ENCODE data around the gene NIPAL3.

Gene NIPAL3

DNA sequence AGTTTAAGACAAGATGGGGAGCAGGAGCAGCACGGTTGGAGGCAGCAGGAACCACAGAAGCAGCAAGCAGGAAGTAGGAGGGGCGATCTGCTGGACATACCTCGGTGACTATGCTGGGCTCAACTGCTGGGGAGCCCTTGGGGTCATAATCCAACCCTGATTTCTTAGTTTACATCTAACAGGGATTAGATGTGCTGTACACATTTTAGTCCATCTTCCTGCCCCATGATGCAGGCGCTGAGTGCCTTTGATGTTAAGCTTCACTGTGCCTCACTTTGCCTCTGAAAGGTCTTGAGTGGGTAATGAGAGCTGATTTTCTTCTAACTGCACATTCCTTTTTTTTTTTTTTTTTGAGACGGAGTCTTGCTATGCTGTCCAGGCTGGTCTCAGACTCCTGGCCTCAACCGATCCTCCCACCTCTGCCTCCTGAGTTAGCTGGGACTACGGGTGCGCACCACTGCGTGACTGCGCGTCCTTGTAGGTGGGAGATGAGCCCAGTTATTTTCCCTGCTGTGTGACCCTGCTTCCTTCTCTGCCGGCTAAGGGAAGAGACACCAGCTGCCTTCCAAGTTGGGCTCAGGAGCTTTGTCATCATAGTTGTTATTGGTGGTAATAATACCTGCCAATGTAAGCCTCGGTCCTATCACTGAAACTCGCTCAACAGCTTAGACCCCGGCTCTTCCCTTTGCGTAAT is 85.9 kb downstream of the NIPAL3 start:
- Histone ChIP-seq H3K4me3 (ENCODE audit: low read depth in 1 of 2, low read length in 2 of 2) (peak overlapping the region in 1 of 2 donors; percentile 61), H3K9ac (ENCODE audit: low read length) (no peak overlapping the region), H3K27me3 (ENCODE audit: control insufficient read depth in 1 of 2, insufficient read depth in 2 of 2, low read length in 2 of 2) (no peaks in the 10 kb centered on the region), H3K27ac (ENCODE audit: low read depth, low read length) (no peak overlapping the region), H3K36me3 (ENCODE audit: insufficient read depth, low read length) (no peaks in the 10 kb centered on the region), H3K4me1 (ENCODE audit: insufficient read depth, low read length) (peaks cover 9% of the 10 kb centered on the region), H3K9me3 (ENCODE audit: low read length) (no peaks in the 10 kb centered on the region)

DNA sequence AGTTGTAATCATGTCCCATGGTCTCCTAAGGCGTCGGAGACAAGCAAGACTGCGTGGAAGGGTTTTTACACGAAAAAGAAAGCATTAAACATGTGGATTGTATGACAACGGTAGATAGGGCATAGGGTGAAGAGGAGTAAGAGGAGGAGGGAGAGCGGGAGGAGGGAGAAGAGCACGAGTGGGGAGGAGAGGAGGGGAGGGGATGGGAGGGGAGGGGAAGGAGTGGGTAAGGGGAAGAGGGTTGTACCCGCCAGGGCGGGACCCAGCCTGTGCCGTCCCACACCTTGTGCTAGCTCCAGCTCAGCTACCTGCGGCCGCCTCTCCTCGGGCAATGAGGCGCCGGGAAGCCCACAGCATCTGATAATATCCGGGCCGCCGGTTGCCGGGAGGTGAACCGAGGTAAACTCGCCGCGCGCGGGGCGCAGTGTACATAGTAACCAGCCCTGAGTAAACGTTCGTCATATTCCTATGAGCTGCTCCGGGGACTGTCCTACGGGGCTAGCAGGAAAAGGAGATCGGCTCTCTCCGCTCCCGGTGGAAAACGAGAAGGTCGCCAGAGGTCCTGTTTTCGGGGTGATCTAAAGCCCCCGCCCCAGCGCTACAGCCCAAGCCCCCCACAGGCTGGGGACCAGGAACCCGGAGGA is 86.6 kb downstream of the NIPAL3 start:
- Histone ChIP-seq H3K4me3 (ENCODE audit: low read depth in 1 of 2, low read length in 2 of 2) (peak overlapping the region; percentile 61 to 72), H3K9ac (ENCODE audit: low read length) (no peak overlapping the region), H3K27me3 (ENCODE audit: control insufficient read depth in 1 of 2, insufficient read depth in 2 of 2, low read length in 2 of 2) (no peaks in the 10 kb centered on the region), H3K36me3 (ENCODE audit: insufficient read depth, low read length) (no peaks in the 10 kb centered on the region), H3K27ac (ENCODE audit: low read depth, low read length) (peak overlapping the region; percentile 25), H3K4me1 (ENCODE audit: insufficient read depth, low read length) (peaks cover 9% of the 10 kb centered on the region), H3K9me3 (ENCODE audit: low read length) (no peaks in the 10 kb centered on the region)

DNA sequence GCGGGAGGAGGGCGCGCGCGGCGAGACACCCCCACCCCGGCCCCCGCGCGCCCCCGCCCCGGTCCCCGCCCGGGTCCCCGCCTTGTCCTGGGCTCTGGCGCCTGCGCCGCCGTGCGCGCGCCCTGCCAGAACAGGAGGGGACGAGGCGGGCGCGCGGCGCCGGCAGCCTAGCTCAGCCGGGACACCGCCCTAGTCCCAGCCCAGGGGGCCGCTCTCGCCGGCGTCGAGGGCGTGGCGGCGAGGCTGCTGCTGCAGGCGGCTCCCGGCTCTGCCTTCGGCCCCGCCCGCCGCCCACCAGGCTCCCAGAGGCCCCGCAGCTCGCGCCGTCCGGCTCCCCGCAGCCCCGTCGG is 87.1 kb downstream of the NIPAL3 start, which contains the start of gene RCAN3:
Gene RCAN3 (plus strand): TSS at position 128 of the 350 bp plus-strand sequence. CDS start 11,537 bp downstream, outside the sequence.
- Histone ChIP-seq H3K9me3 (ENCODE audit: low read length) (no peaks in the 10 kb centered on the region), H3K4me3 (ENCODE audit: low read depth in 1 of 2, low read length in 2 of 2) (peak within 1 kb of the TSS; percentile 61 to 72), H3K27me3 (ENCODE audit: control insufficient read depth in 1 of 2, insufficient read depth in 2 of 2, low read length in 2 of 2) (no peaks in the 10 kb centered on the region), H3K27ac (ENCODE audit: low read depth, low read length) (peak within 1 kb of the TSS; percentile 57), H3K36me3 (ENCODE audit: insufficient read depth, low read length) (no peaks in the 10 kb centered on the region), H3K4me1 (ENCODE audit: insufficient read depth, low read length) (peaks cover 9% of the 10 kb centered on the region), H3K9ac (ENCODE audit: low read length) (peak within 1 kb of the TSS; percentile 17)

DNA sequence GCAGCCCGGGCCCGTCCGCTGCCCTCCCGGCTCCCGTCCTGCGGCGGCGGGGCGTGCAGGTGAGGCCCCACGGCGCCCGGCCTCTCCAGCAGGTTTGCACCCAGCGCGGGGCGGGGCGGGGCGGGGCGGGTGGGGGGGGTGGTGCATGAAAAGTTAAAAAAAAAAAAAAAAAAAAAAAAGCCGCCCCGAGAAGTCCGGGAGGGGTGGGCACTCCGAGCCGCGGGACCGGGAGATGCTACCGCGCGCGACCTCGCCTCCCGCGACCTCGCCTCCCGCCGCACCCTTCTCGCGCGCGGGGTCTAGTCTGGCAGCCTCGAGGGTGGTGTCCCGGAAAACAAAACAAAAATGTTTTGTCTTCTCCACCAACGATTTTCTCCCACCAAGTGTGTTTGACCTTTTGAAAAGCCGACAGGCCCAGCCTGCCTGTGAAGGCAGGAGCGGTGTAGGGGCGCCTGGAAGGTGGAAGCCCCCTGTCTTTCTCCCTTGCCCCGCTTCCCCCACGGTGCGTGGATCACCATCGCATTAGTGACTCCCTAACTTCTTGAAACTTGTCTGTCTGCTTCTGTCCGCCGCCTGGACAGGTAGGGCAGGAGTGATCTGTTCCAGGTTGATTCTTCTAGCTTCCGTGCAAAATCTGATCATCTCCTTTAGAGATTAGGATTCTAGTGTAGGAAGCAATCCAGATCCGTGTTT is 87.6 kb downstream of the NIPAL3 start:
- no peaks in the 10 kb centered on the region for H3K27me3 ChIP-seq (ENCODE audit: control insufficient read depth in 1 of 2, insufficient read depth in 2 of 2, low read length in 2 of 2)
- H3K4me1 ChIP-seq (ENCODE audit: insufficient read depth, low read length): peaks cover 9% of the 10 kb centered on the region
- no peaks in the 10 kb centered on the region for H3K9me3 ChIP-seq (ENCODE audit: low read length)
- peak overlapping the region; percentile 53 to 68 for H3K4me3 ChIP-seq (ENCODE audit: low read depth in 1 of 2, low read length in 2 of 2)
- H3K9ac ChIP-seq (ENCODE audit: low read length): peak overlapping the region; percentile 17
- H3K36me3 ChIP-seq (ENCODE audit: insufficient read depth, low read length): no peaks in the 10 kb centered on the region
- peak overlapping the region; percentile 57 for H3K27ac ChIP-seq (ENCODE audit: low read depth, low read length)

DNA sequence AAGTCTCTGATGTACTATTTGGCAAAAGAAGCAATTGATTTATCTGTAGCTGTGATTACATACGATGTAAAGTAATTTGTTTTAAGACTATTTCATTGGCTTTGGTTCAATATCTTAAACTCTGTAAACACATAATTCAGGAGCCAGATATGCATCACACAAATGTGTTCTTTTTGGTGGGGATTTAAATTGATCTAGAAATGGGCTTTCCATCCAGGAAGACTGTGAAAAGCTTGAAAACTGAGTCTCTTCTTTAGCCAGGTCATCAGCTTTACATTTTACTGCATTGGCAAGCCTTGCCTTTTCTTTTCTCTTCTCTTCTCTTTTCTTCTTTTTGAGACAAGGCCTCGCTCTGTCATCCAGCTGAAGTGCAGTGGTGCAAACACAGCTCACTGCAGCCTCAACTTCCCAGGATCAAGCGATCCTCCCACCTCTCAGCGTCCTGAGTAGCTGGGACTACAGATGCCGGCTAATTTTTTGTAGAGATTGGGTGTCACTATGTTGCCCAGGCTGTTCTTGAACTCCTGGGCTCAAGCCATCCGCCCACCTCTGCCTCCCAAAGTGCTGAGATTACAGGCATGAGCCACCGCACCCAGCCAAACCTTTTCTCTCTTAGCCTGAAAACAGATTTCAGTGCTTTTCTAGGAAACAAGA is 88.4 kb downstream of the NIPAL3 start:
- Histone ChIP-seq H3K36me3 (ENCODE audit: insufficient read depth, low read length) (no peaks in the 10 kb centered on the region), H3K4me3 (ENCODE audit: low read depth in 1 of 2, low read length in 2 of 2) (peak overlapping the region in 1 of 2 donors; percentile 53), H3K27ac (ENCODE audit: low read depth, low read length) (no peak overlapping the region), H3K27me3 (ENCODE audit: control insufficient read depth in 1 of 2, insufficient read depth in 2 of 2, low read length in 2 of 2) (no peaks in the 10 kb centered on the region), H3K4me1 (ENCODE audit: insufficient read depth, low read length) (peaks cover 9% of the 10 kb centered on the region), H3K9me3 (ENCODE audit: low read length) (no peaks in the 10 kb centered on the region), H3K9ac (ENCODE audit: low read length) (peak overlapping the region; percentile 17)

DNA sequence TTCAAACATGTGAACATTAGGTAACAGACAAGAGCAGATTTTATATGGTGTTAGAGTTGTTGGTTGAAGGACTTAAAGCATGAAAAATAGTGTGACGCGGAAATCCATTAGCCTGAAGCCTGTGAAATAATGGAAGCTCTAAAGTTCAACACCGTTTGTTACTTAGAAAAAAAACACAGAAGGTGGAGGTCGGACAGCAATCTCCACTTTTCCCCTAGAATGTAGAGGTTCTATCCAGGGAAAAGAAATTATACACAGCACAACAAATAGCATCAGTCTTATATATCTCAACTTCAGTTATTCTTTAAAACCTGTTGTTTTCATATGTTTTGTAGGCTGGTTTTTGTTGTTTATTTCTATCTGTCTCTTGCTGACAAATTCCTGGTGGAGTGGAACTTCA is 89.0 kb downstream of the NIPAL3 start:
- H3K27ac ChIP-seq (ENCODE audit: low read depth, low read length): no peak overlapping the region
- H3K4me1 ChIP-seq (ENCODE audit: insufficient read depth, low read length): peaks cover 9% of the 10 kb centered on the region
- no peak overlapping the region for H3K9ac ChIP-seq (ENCODE audit: low read length)
- no peaks in the 10 kb centered on the region for H3K36me3 ChIP-seq (ENCODE audit: insufficient read depth, low read length)
- H3K9me3 ChIP-seq (ENCODE audit: low read length): no peaks in the 10 kb centered on the region
- no peak overlapping the region for H3K4me3 ChIP-seq (ENCODE audit: low read depth in 1 of 2, low read length in 2 of 2)
- no peaks in the 10 kb centered on the region for H3K27me3 ChIP-seq (ENCODE audit: control insufficient read depth in 1 of 2, insufficient read depth in 2 of 2, low read length in 2 of 2)

DNA sequence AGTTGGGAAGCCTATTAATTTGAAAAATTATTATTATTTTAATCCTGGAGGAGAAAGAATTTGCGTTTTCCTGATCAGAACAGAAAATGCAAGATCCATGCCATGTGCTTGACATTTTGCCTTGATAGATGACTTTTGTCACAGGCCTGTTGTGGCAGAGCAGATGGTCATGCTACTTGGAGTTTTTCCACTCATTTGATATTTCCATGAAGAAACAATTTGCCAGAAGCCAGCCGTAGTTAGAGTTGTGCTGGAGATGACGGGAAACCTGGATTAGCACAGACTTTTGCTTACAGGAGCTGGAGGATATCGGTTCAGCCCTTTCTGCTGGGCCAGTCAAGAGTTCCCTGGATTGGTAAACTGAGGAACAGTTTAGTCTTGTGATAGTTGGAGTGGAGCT is 90.2 kb downstream of the NIPAL3 start:
- Histone ChIP-seq H3K9ac (ENCODE audit: low read length) (no peak overlapping the region), H3K27ac (ENCODE audit: low read depth, low read length) (no peak overlapping the region), H3K36me3 (ENCODE audit: insufficient read depth, low read length) (no peaks in the 10 kb centered on the region), H3K9me3 (ENCODE audit: low read length) (no peaks in the 10 kb centered on the region), H3K4me1 (ENCODE audit: insufficient read depth, low read length) (peaks cover 9% of the 10 kb centered on the region), H3K27me3 (ENCODE audit: control insufficient read depth in 1 of 2, insufficient read depth in 2 of 2, low read length in 2 of 2) (no peaks in the 10 kb centered on the region), H3K4me3 (ENCODE audit: low read depth in 1 of 2, low read length in 2 of 2) (no peak overlapping the region)

DNA sequence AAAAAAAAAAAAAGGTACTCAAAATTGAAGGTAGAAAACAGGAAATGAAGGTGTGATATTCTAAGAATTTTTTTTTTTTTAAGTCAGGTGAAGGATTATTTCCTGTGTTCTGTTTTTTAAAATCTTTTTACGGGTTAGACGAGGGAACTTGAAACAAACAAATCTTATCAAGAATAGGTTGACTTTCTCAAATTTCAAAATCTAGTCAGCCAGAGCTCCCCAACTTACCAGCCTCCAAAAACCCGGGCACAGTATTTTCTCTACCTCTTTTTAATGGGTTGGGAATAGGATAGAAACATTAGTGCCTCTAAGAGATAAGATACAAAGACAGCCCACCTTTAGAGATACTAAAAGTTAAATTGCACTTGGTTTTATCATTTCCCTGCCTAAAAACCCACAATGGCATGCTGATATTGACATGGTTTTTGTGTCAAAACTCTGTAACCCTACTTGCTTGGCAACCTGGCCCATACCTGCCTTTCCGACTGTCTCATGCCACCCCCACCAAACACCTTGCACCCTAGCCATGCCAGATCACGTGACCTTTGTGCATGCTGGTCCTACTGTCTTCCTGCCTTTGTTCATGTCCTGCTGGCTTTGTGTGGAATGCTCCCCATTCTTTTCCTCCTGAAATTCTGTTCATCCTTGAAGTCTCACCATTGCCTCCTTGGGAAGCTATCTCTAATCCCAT is 91.2 kb downstream of the NIPAL3 start:
- no peaks in the 10 kb centered on the region for H3K36me3 ChIP-seq (ENCODE audit: insufficient read depth, low read length)
- no peak overlapping the region for H3K9ac ChIP-seq (ENCODE audit: low read length)
- H3K9me3 ChIP-seq (ENCODE audit: low read length): no peaks in the 10 kb centered on the region
- peaks cover 9% of the 10 kb centered on the region for H3K4me1 ChIP-seq (ENCODE audit: insufficient read depth, low read length)
- H3K27me3 ChIP-seq (ENCODE audit: control insufficient read depth in 1 of 2, insufficient read depth in 2 of 2, low read length in 2 of 2): no peaks in the 10 kb centered on the region
- H3K27ac ChIP-seq (ENCODE audit: low read depth, low read length): no peak overlapping the region
- H3K4me3 ChIP-seq (ENCODE audit: low read depth in 1 of 2, low read length in 2 of 2): no peak overlapping the region

DNA sequence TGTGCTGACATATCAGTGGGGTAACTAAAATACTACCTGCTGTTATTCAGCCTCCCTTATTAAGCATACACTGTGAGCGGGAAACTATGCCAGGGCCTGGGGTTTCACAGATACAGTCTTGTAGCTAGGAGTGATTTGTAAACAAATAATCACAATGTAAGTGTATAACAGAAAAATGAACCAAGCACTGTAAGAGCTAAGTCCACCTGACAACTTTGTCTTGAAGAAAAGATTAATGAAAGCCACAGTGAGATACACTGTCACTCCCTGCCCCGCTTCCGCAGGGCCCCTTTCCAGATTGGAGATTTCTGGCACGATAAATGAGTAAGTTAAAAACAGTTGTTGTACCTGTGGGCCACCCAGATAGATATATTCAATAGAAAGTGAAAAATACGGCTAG is 91.8 kb downstream of the NIPAL3 start:
- Histone ChIP-seq H3K27ac (ENCODE audit: low read depth, low read length) (no peak overlapping the region), H3K4me1 (ENCODE audit: insufficient read depth, low read length) (peaks cover 9% of the 10 kb centered on the region), H3K36me3 (ENCODE audit: insufficient read depth, low read length) (no peaks in the 10 kb centered on the region), H3K9me3 (ENCODE audit: low read length) (no peaks in the 10 kb centered on the region), H3K27me3 (ENCODE audit: control insufficient read depth in 1 of 2, insufficient read depth in 2 of 2, low read length in 2 of 2) (no peaks in the 10 kb centered on the region), H3K4me3 (ENCODE audit: low read depth in 1 of 2, low read length in 2 of 2) (no peak overlapping the region), H3K9ac (ENCODE audit: low read length) (no peak overlapping the region)

DNA sequence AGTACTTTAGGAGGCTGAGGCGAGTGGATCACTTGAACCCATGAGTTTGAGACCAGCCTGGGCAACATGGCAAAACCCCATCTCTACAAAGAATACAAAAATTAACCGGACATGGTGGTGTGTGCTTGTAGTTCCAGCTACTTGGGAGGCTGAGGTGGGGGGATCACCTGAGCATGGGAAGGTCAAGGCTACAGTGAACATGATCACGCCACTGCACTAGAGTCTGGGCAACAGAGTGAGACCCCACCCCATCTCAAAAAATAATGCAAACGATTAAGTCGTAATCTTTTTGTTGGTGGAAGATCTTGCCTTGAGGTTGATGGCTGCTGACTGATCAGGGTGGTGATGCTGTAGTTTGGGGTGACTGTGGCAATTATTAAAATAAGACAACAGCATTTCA is 93.3 kb downstream of the NIPAL3 start:
- H3K27me3 ChIP-seq (ENCODE audit: control insufficient read depth in 1 of 2, insufficient read depth in 2 of 2, low read length in 2 of 2): no peaks in the 10 kb centered on the region
- H3K9ac ChIP-seq (ENCODE audit: low read length): no peak overlapping the region
- no peaks in the 10 kb centered on the region for H3K36me3 ChIP-seq (ENCODE audit: insufficient read depth, low read length)
- H3K27ac ChIP-seq (ENCODE audit: low read depth, low read length): no peak overlapping the region
- no peaks in the 10 kb centered on the region for H3K9me3 ChIP-seq (ENCODE audit: low read length)
- no peak overlapping the region for H3K4me3 ChIP-seq (ENCODE audit: low read depth in 1 of 2, low read length in 2 of 2)
- H3K4me1 ChIP-seq (ENCODE audit: insufficient read depth, low read length): peaks cover 2% of the 10 kb centered on the region

DNA sequence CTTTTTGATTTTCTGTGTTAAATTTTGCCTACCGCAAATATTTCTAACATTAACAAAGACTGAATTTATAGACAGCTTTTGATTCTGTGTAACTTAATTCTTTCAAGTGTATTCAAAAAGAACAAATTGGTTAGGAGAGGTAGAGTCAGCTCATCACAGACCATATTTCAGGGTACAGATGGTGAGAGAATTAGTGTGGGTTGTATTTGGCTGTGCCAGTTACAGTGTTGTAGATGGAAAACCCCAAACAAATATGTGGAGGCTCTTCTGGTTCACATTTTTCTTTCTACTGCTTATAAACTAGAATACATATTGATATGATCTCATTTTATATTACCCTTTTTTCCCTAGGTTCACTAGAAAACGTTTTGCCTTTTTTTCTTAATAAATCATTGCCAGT is 98.1 kb downstream of the NIPAL3 start:
- Histone ChIP-seq H3K36me3 (ENCODE audit: insufficient read depth, low read length) (no peaks in the 10 kb centered on the region), H3K4me1 (ENCODE audit: insufficient read depth, low read length) (no peaks in the 10 kb centered on the region), H3K27ac (ENCODE audit: low read depth, low read length) (no peak overlapping the region), H3K4me3 (ENCODE audit: low read depth in 1 of 2, low read length in 2 of 2) (no peak overlapping the region), H3K9ac (ENCODE audit: low read length) (no peak overlapping the region), H3K9me3 (ENCODE audit: low read length) (no peaks in the 10 kb centered on the region), H3K27me3 (ENCODE audit: control insufficient read depth in 1 of 2, insufficient read depth in 2 of 2, low read length in 2 of 2) (no peaks in the 10 kb centered on the region)

Data from muscle layer of colon (tissue), 2 donors.